ENCODE data around the gene DRAM1.
"Not testable (repeated sequence)": the region's sequence is repeated elsewhere in the genome, so short reads cannot be mapped to it uniquely, and the experiment has no call there.

Gene DRAM1

GRCh38 chr12:101859664-101860607, 17.4 kb upstream of the DRAM1 start:
- no peak for DNase-seq (ENCODE audit: low read depth)

DNA sequence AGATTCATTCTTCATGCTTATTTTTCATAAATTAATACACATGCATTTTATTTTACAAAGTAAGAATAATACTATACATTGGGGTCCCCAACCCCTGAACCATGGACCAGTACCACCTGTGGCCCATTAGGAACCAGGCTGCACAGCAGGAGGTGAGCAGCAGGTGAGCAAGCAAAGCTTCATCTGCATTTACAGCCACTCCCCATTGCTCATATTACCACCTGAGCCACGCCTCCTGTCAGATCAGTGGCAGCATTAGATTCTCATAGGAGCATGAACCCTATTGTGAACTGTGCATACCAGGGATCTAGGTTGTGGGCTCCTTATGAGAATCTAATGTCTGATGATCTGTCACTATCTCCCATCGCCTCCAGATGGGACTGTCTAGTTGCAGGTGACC, 15.7 kb upstream of the DRAM1 start:
- not testable (repeated sequence) for DNase-seq (ENCODE audit: low read depth)

DNA sequence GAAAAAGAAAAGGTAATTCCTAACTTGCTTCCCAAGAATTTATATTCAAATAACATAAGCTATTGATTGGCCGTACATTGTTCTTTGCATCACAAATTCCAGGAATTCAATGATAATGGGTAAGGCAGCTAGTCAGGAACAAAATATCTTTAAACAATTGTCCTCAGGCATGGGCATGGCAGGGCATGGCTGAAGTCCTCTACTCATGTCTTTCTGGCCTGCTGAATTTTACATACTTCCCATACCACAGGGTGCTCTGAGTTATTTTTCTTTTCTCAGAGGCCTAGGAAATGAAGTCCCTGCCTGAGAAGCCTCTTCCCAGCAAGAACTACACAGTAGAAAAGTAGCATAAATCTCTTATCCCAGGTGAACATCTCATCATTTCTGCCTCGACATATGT, 15.1 kb upstream of the DRAM1 start:
- no peak for DNase-seq (ENCODE audit: low read depth)

- DNase-seq (ENCODE audit: low read depth), result no peak
Observed at GRCh38 chr12:101863981-101864380, 13.4 kb upstream of the DRAM1 start.

GRCh38 chr12:101866615-101867373, 10.6 kb upstream of the DRAM1 start:
- no peak for DNase-seq (ENCODE audit: low read depth)

- DNase-seq (ENCODE audit: low read depth), result not testable (repeated sequence)
Observed at GRCh38 chr12:101867619-101868018, 9.8 kb upstream of the DRAM1 start.

GRCh38 chr12:101870925-101871324, 6.5 kb upstream of the DRAM1 start:
- no peak for DNase-seq (ENCODE audit: low read depth)

DNA sequence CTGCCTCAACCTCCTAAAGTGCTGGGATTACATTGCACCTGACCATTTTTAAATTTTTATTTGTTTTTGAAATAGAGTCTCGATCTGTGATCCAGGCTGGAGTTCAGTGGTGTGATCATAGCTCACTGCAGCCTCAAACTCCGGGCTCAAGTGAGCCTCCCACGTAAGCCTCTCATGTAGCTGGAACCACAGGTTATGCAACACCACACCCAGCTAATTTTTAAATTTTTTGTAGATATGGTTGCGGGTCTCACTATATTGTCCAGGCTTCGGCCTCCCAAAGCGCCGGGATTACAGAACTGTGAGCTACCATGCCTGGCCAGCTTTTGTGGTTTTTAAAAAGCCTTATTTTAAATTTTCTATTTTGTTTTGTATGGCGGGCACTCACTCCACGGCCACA, 2.2 kb upstream of the DRAM1 start:
- no peak for DNase-seq (ENCODE audit: low read depth)

GRCh38 chr12:101876322-101876860, 989 bp upstream of the DRAM1 start:
- DNase-seq (ENCODE audit: low read depth), result no peak

DNA sequence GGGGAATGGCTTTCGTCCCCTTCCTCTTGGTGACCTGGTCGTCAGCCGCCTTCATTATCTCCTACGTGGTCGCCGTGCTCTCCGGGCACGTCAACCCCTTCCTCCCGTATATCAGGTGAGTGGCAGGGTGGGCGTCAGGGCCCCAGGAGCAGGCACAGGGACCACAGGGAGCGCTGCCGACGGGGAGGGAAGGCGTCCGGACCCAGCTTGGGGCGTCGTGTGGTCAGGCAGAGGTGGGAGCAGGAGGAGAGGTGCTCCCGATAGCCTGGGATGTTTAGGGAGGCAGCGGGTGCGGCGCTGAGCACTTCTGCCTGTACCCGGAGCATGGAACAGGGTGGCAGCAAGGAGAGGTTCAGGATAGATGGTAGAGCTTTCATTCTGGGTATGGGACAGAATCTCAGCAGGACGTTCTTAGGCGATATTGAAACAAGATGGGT, 444 bp downstream of the DRAM1 start:
- DNase-seq (ENCODE audit: low read depth), result no peak

- DNase-seq (ENCODE audit: low read depth), result no peak
Observed at GRCh38 chr12:101878243-101878821, 952 bp downstream of the DRAM1 start.

DNA sequence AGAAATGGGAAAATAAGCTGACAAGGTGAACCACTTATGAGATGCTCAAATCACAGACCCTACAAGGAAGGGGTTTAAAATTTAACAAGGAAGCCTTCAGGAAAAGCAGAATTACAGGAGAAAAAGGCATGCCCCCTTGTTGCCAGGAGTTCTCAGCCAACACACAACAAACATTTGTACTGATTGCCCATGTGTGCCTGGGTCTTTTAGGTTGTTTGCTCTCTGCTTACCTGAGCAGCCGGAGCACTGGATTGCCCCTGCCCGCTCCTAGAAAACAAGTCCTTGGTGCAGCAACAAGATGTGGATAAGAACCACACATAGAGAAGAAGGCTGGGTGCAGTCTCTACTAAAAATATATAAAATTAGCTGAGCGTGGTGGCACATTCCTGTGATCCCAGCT, 3.4 kb downstream of the DRAM1 start:
- no peak for DNase-seq (ENCODE audit: low read depth)

DNA sequence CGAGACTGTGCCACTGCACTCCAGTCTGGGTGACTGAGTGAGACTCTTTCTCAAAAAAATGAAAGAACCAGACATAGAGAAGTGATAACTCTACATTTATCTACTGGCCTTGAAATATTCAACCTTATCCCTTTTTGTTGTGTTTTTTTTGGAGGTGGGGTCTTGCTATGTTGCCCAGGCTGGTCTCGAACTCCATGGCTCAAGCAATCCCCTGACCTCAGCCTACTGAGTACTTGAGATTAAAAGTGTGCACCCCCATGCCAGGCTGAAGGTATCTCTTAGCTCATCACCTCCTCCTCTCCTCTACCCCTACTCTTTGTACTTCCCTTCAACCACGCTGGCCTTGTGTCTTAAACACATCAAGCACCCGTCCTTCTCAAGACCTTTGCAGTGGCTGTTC, 3.8 kb downstream of the DRAM1 start:
- no peak for DNase-seq (ENCODE audit: low read depth)

DNA sequence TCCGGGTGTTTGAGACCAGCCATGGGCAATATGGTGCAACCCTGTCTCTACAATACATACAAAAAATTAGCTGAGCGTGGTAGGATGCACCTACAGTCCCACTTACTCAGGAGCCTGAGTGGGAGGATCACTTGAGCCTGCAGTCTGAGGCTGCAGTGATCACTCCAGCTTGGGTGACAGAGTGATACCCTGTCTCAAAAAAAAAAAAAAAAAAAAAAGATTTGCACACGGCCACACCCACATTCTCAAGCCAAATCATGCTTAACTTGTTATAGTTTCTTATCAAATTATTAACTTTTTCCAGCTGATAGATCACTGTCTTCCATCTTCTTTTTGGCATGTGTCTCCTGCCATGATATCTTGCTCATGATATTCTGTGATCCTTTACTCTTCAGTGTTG, 6.8 kb downstream of the DRAM1 start:
- no peak for DNase-seq (ENCODE audit: low read depth)

DNA sequence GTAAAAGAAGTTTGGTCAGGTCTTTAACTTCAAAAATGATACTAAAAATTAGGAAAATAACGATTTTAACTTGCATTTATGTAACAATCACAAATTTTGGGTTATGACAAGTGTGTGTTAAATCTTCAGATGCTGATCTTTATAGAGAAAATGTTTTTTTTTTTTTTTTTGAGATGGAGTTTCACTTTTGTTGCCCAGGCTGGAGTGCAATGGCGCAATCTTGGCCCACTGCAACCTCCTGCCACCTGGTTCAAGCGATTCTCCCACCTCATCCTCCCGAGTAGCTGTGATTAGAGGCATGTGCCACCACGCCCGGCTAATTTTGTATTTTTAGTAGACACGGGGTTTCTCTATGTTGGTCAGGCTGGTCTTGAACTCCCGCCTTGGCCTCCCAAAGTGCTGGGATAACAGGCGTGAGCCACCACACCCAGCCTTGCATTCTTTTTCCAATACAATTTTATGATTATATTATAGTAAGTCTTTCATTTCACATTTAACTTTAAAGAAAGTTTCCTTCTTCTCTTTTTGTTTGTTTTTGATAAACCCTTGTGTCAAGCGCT, 7.5 kb downstream of the DRAM1 start:
- not testable (repeated sequence) for DNase-seq (ENCODE audit: low read depth)

- DNase-seq (ENCODE audit: low read depth), result no peak
Observed at GRCh38 chr12:101885912-101886561, 8.7 kb downstream of the DRAM1 start.

GRCh38 chr12:101889211-101889752, 11.9 kb downstream of the DRAM1 start:
- no peak for DNase-seq (ENCODE audit: low read depth)

- DNase-seq (ENCODE audit: low read depth), result no peak
Observed at GRCh38 chr12:101891462-101891971, 14.1 kb downstream of the DRAM1 start.

GRCh38 chr12:101892794-101893193, 15.4 kb downstream of the DRAM1 start:
- no peak for DNase-seq (ENCODE audit: low read depth)

- DNase-seq (ENCODE audit: low read depth), result no peak
Observed at GRCh38 chr12:101901777-101902176, 24.4 kb downstream of the DRAM1 start.

GRCh38 chr12:101902641-101903040, 25.3 kb downstream of the DRAM1 start:
- no peak for DNase-seq (ENCODE audit: low read depth)
